Measurements from ENCODE around the gene ADAM10.

The ADAM10 gene

GRCh38 chr15:58795825-58796224, 46.3 kb upstream of the ADAM10 start (continued):
- TF ChIP-seq ZNF768 (tag by site-specific recombination; IDR thresholded peaks at IDR 0.05) (no peak), ZNF19 (tag by site-specific recombination; IDR thresholded peaks at IDR 0.05; ENCODE audit: low read depth) (no peak), ZNF184 (tag by site-specific recombination; IDR thresholded peaks at IDR 0.05) (no peak), EGR2 (tag by site-specific recombination; IDR thresholded peaks at IDR 0.05; ENCODE audit: low read depth) (no peak), ZNF138 (tag by site-specific recombination; IDR thresholded peaks at IDR 0.05; ENCODE audit: borderline replicate concordance) (no peak), ZNF114 (tag by site-specific recombination; IDR thresholded peaks at IDR 0.05) (no peak)

GRCh38 chr15:58793862-58794261, 44.4 kb upstream of the ADAM10 start:
- Histone ChIP-seq H3K9me3 (ENCODE audit: control insufficient read depth, insufficient read depth, low read depth, low read length) (no peaks in the 10 kb centered on the region), H3K4me3 (ENCODE audit: low read depth, low read length) (no peak overlapping the region), H3K4me1 (ENCODE audit: control insufficient read depth, insufficient read depth, low read length) (no peaks in the 10 kb centered on the region), H3K27ac (ENCODE audit: extremely low read depth, low read depth, low read length) (no peak overlapping the region), H3K36me3 (ENCODE audit: control insufficient read depth in 2 of 2, insufficient read depth in 1 of 2, low read length in 2 of 2) (no peaks in the 10 kb centered on the region)
- ChIA-PET POLR2A (interaction anchor here (0.6 to 2.0 kb wide), 2 partner anchors 23 to 30 kb away, joined by 5 to 10 read pairs; partner anchors contain the start of gene MINDY2), CTCF (interaction anchor here (0.6 to 0.8 kb wide), 2 partner anchors 33 to 571 kb away, joined by 3 to 5 read pairs; no protein-coding TSS in a partner anchor)
- TF ChIP-seq PRDM1 (tag by site-specific recombination; IDR thresholded peaks at IDR 0.05) (no peak), ZNF146 (tag by site-specific recombination; IDR thresholded peaks at IDR 0.05) (no peak), SCRT2 (tag by site-specific recombination; IDR thresholded peaks at IDR 0.05) (no peak), PRDM10 (tag by site-specific recombination; IDR thresholded peaks at IDR 0.05) (no peak), ZNF558 (tag by site-specific recombination; IDR thresholded peaks at IDR 0.05) (no peak), ZFP37 (tag by site-specific recombination; IDR thresholded peaks at IDR 0.05) (no peak), KLF8 (tag by site-specific recombination; IDR thresholded peaks at IDR 0.05) (no peak), ZNF2 (tag by site-specific recombination; IDR thresholded peaks at IDR 0.05) (no peak), ZNF747 (tag by site-specific recombination; IDR thresholded peaks at IDR 0.05) (no peak), ZNF37A (tag by site-specific recombination; IDR thresholded peaks at IDR 0.05) (no peak), ZNF280D (tag by site-specific recombination; IDR thresholded peaks at IDR 0.05) (no peak), REST (tag by site-specific recombination; IDR thresholded peaks at IDR 0.05) (no peak)

Measured in HEK293 (cell line).